ENCODE results near the gene GAN.

GAN gene

GRCh38 chr16:81413245-81413990, 98.7 kb downstream of the GAN start:
- TF ChIP-seq CREB1 (IDR thresholded peaks at IDR 0.05; ENCODE audit: low read depth) (no peak), FOXM1 (IDR thresholded peaks at IDR 0.05; ENCODE audit: borderline replicate concordance, low read depth) (no peak), RAD21 (IDR thresholded peaks at IDR 0.05; ENCODE audit: low read depth) (no peak), NFIC (IDR thresholded peaks at IDR 0.05) (no peak), ZBTB7A (IDR thresholded peaks at IDR 0.05; ENCODE audit: low read depth) (no peak), TAF1 (IDR thresholded peaks at IDR 0.05; ENCODE audit: low read depth) (no peak), EP300 (IDR thresholded peaks at IDR 0.05; ENCODE audit: borderline replicate concordance) (no peak)
- TF ChIP-seq, protein P1, sequence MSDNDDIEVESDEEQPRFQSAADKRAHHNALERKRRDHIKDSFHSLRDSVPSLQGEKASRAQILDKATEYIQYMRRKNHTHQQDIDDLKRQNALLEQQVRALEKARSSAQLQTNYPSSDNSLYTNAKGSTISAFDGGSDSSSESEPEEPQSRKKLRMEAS (IDR thresholded peaks at IDR 0.05), result no peak

- TF ChIP-seq TCF12 (IDR thresholded peaks at IDR 0.05; ENCODE audit: low read depth), result no peak
- no peak for TF ChIP-seq RAD21 (IDR thresholded peaks at IDR 0.05; ENCODE audit: low read depth)
- TF ChIP-seq CREB1 (IDR thresholded peaks at IDR 0.05; ENCODE audit: low read depth), result no peak
- no peak for TF ChIP-seq CEBPB (IDR thresholded peaks at IDR 0.05)
- TF ChIP-seq, protein P2, sequence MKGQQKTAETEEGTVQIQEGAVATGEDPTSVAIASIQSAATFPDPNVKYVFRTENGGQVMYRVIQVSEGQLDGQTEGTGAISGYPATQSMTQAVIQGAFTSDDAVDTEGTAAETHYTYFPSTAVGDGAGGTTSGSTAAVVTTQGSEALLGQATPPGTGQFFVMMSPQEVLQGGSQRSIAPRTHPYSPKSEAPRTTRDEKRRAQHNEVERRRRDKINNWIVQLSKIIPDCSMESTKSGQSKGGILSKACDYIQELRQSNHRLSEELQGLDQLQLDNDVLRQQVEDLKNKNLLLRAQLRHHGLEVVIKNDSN (IDR thresholded peaks at IDR 0.05), result no peak
- TF ChIP-seq, protein P1 (IDR thresholded peaks at IDR 0.05), result no peak
- no peak for TF ChIP-seq EP300 (IDR thresholded peaks at IDR 0.05; ENCODE audit: borderline replicate concordance)
- no peak for TF ChIP-seq FOXM1 (IDR thresholded peaks at IDR 0.05; ENCODE audit: borderline replicate concordance, low read depth)
- TF ChIP-seq, protein P3, sequence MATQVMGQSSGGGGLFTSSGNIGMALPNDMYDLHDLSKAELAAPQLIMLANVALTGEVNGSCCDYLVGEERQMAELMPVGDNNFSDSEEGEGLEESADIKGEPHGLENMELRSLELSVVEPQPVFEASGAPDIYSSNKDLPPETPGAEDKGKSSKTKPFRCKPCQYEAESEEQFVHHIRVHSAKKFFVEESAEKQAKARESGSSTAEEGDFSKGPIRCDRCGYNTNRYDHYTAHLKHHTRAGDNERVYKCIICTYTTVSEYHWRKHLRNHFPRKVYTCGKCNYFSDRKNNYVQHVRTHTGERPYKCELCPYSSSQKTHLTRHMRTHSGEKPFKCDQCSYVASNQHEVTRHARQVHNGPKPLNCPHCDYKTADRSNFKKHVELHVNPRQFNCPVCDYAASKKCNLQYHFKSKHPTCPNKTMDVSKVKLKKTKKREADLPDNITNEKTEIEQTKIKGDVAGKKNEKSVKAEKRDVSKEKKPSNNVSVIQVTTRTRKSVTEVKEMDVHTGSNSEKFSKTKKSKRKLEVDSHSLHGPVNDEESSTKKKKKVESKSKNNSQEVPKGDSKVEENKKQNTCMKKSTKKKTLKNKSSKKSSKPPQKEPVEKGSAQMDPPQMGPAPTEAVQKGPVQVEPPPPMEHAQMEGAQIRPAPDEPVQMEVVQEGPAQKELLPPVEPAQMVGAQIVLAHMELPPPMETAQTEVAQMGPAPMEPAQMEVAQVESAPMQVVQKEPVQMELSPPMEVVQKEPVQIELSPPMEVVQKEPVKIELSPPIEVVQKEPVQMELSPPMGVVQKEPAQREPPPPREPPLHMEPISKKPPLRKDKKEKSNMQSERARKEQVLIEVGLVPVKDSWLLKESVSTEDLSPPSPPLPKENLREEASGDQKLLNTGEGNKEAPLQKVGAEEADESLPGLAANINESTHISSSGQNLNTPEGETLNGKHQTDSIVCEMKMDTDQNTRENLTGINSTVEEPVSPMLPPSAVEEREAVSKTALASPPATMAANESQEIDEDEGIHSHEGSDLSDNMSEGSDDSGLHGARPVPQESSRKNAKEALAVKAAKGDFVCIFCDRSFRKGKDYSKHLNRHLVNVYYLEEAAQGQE (IDR thresholded peaks at IDR 0.05; ENCODE audit: low read depth), result no peak
- TF ChIP-seq NFIC (IDR thresholded peaks at IDR 0.05), result no peak
- no peak for TF ChIP-seq ZBTB7A (IDR thresholded peaks at IDR 0.05; ENCODE audit: low read depth)
- TF ChIP-seq EGR1 (IDR thresholded peaks at IDR 0.05), result no peak
- no peak for TF ChIP-seq TEAD4 (IDR thresholded peaks at IDR 0.05)
- no peak for TF ChIP-seq YY1 (IDR thresholded peaks at IDR 0.05; ENCODE audit: low read depth)
- TF ChIP-seq TAF1 (IDR thresholded peaks at IDR 0.05; ENCODE audit: low read depth), result no peak
Measured at GRCh38 chr16:81415751-81416150, 101.0 kb downstream of the GAN start.

DNA sequence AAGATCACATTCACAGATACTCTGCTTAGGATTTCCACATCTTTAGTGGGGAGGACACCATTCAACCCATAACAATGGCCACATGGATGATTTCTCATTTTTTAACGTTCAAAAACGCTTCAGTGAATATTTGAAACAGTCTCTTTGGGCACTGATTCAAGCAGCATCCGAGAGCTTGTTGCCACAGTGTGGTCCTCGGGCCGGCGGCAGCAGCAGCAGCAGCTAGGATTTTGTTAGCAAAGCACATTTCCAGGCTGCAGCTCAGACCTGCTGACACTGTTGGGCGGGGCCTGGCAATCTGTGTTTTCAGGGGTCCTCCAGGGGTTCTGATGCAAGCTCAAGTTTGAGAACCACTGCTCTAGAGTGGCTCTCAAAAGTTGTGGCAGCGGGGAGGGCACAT, 102.0 kb downstream of the GAN start:
- TF ChIP-seq, protein P2 (IDR thresholded peaks at IDR 0.05), result no peak
- TF ChIP-seq EP300 (IDR thresholded peaks at IDR 0.05; ENCODE audit: borderline replicate concordance) (no peak), TAF1 (IDR thresholded peaks at IDR 0.05; ENCODE audit: low read depth) (no peak), CREB1 (IDR thresholded peaks at IDR 0.05; ENCODE audit: low read depth) (no peak), RAD21 (IDR thresholded peaks at IDR 0.05; ENCODE audit: low read depth) (no peak), CEBPB (IDR thresholded peaks at IDR 0.05) (no peak), NFIC (IDR thresholded peaks at IDR 0.05) (no peak), YY1 (IDR thresholded peaks at IDR 0.05; ENCODE audit: low read depth) (no peak)

- TF ChIP-seq, protein P1 (IDR thresholded peaks at IDR 0.05), result no peak
- no peak for TF ChIP-seq YY1 (IDR thresholded peaks at IDR 0.05; ENCODE audit: low read depth)
- TF ChIP-seq CEBPB (IDR thresholded peaks at IDR 0.05), result no peak
- no peak for TF ChIP-seq EP300 (IDR thresholded peaks at IDR 0.05; ENCODE audit: borderline replicate concordance)
- TF ChIP-seq TCF12 (IDR thresholded peaks at IDR 0.05; ENCODE audit: low read depth), result no peak
- TF ChIP-seq, protein P2 (IDR thresholded peaks at IDR 0.05), result no peak
- no peak for TF ChIP-seq CREB1 (IDR thresholded peaks at IDR 0.05; ENCODE audit: low read depth)
- TF ChIP-seq TEAD4 (IDR thresholded peaks at IDR 0.05), result no peak
- no peak for TF ChIP-seq EGR1 (IDR thresholded peaks at IDR 0.05)
- no peak for TF ChIP-seq TAF1 (IDR thresholded peaks at IDR 0.05; ENCODE audit: low read depth)
- no peak for TF ChIP-seq NFIC (IDR thresholded peaks at IDR 0.05)
Measured at GRCh38 chr16:81417210-81417609, 102.4 kb downstream of the GAN start.

DNA sequence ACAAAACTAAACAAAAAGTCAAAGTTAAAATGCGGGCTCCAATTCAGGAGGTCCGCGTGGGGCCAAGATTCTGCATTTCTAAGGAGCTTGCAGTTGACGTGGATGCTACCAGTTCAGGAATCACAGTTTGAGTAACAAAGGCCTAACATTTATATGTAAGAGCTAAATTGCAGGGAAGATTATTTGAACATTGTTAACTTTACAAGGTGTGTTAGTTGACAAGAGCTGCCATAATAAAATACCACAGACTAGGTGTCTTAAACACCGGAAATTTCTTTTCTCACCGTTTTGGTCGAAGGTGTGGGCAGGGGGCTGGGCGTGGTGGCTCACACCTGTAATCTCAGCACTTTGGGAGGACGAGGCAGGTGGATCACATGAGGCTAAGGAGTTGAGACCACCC, 105.0 kb downstream of the GAN start:
- TF ChIP-seq, protein P1 (IDR thresholded peaks at IDR 0.05), result no peak
- no peak for TF ChIP-seq TAF1 (IDR thresholded peaks at IDR 0.05; ENCODE audit: low read depth)
- TF ChIP-seq, protein P3 (IDR thresholded peaks at IDR 0.05; ENCODE audit: low read depth), result no peak
- TF ChIP-seq YY1 (IDR thresholded peaks at IDR 0.05; ENCODE audit: low read depth), result no peak
